Neutrophil (primary cell): ENCODE data around the gene APBB1IP.
A peak's percentile ranks its signal among the peaks of the same experiment; 100 is the strongest.
"Not testable (repeated sequence)": the region's sequence is repeated elsewhere in the genome, so short reads cannot be mapped to it uniquely, and the experiment has no call there.

ENCODE experiments used
- H3K27ac ChIP-seq: fragments of 200-600 bp; sonication (generic); 2 replicates; pipeline ENCODE4 v1.5.1; 2016; ENCODE audit warnings: mild to moderate bottlenecking, moderate library complexity
- H3K27me3 ChIP-seq: fragments of 200-600 bp; sonication (generic); 2 replicates; pipeline ENCODE4 v1.6.0; 2016; ENCODE audit warnings: mild to moderate bottlenecking
- H3K36me3 ChIP-seq: fragments of 200-600 bp; sonication (generic); 2 replicates; pipeline ENCODE4 v1.5.1; 2017
- H3K4me1 ChIP-seq, 2 experiments: fragments of 200-600 bp in 1 of 2; sonication (generic) in 1 of 2; 1 replicate in 1 of 2; 2 replicates in 1 of 2; pipeline versions ENCODE4 v1.5.1 to v1.6.1; 2013 to 2016; ENCODE audit warnings: low read depth in 1 of 2, low read length in 1 of 2, mild to moderate bottlenecking in 1 of 2, moderate library complexity in 1 of 2; ENCODE audit not compliant: control insufficient read depth in 1 of 2, insufficient read depth in 1 of 2
- H3K4me3 ChIP-seq, 2 experiments: fragments of 200-600 bp in 1 of 2; sonication (generic) in 1 of 2; 1 replicate in 1 of 2; 2 replicates in 1 of 2; pipeline ENCODE4 v1.5.1; 2013 to 2016; ENCODE audit warnings: low read depth in 1 of 2, low read length in 1 of 2, mild to moderate bottlenecking in 1 of 2, moderate library complexity in 1 of 2
- H3K9me3 ChIP-seq: fragments of 200-600 bp; sonication (generic); 2 replicates; pipeline ENCODE4 v1.5.1; 2016
- CTCF ChIP-seq: fragments of 200-600 bp; sonication (generic); IDR thresholded peaks from 2 replicates; pipeline ENCODE4 v1.5.1; 2016; ENCODE audit warnings: antibody characterized with exemption

Gene APBB1IP

GRCh38 chr10:26468291-26468690 is 30.1 kb downstream of the APBB1IP start:
- H3K27me3 ChIP-seq = no peaks in the 10 kb centered on the region
- no peak for TF ChIP-seq CTCF
- H3K9me3 ChIP-seq = no peaks in the 10 kb centered on the region
- peaks cover 49 to 79% of the 10 kb centered on the region in 2 experiments for H3K4me1 ChIP-seq
- H3K4me3 ChIP-seq = peak overlapping the region; percentile 7 to 32
- H3K36me3 ChIP-seq = peaks cover 17% of the 10 kb centered on the region
- peak overlapping the region; percentile 76 for H3K27ac ChIP-seq

- no peaks in the 10 kb centered on the region for H3K27me3 ChIP-seq
- H3K27ac ChIP-seq = peak overlapping the region; percentile 76
- H3K4me1 ChIP-seq = peaks cover 45 to 83% of the 10 kb centered on the region in 2 experiments
- H3K9me3 ChIP-seq = no peaks in the 10 kb centered on the region
- peak overlapping the region; percentile 7 to 32 for H3K4me3 ChIP-seq
- no peak for TF ChIP-seq CTCF
- peaks cover 17% of the 10 kb centered on the region for H3K36me3 ChIP-seq
Measured at GRCh38 chr10:26468700-26469099, 30.6 kb downstream of the APBB1IP start.

GRCh38 chr10:26472492-26472778 is 34.3 kb downstream of the APBB1IP start:
- Histone ChIP-seq H3K9me3 (no peaks in the 10 kb centered on the region), H3K4me3 (no peak overlapping the region), H3K4me1 (peaks cover 56 to 73% of the 10 kb centered on the region in 2 experiments), H3K27ac (peak overlapping the region; percentile 53), H3K36me3 (peaks cover 17% of the 10 kb centered on the region), H3K27me3 (no peaks in the 10 kb centered on the region)
- TF ChIP-seq CTCF = no peak

- peaks cover 22% of the 10 kb centered on the region for H3K36me3 ChIP-seq
- no peaks in the 10 kb centered on the region for H3K27me3 ChIP-seq
- TF ChIP-seq CTCF = no peak
- no peak overlapping the region for H3K4me3 ChIP-seq
- H3K9me3 ChIP-seq = no peaks in the 10 kb centered on the region
- peaks cover 47 to 71% of the 10 kb centered on the region in 2 experiments for H3K4me1 ChIP-seq
- H3K27ac ChIP-seq = peak overlapping the region; percentile 64
Measured at GRCh38 chr10:26474026-26474425, 35.9 kb downstream of the APBB1IP start.

- H3K4me3 ChIP-seq, H3K9me3 ChIP-seq, H3K27me3 ChIP-seq: not testable (repeated sequence)
- Histone ChIP-seq H3K4me1 (peaks cover 46 to 71% of the 10 kb centered on the region in 2 experiments), H3K36me3 (peaks cover 22% of the 10 kb centered on the region), H3K27ac (peak overlapping the region; percentile 64)
Measured at GRCh38 chr10:26474845-26475244, 36.7 kb downstream of the APBB1IP start.

- no peak for TF ChIP-seq CTCF
- Histone ChIP-seq H3K36me3 (peaks cover 22% of the 10 kb centered on the region), H3K9me3 (no peaks in the 10 kb centered on the region), H3K4me1 (peaks cover 51 to 71% of the 10 kb centered on the region in 2 experiments), H3K27ac (peak overlapping the region; percentile 61), H3K27me3 (no peaks in the 10 kb centered on the region), H3K4me3 (no peak overlapping the region)
Measured at GRCh38 chr10:26475386-26475785, 37.2 kb downstream of the APBB1IP start.
